Heart left ventricle (tissue), 13 donors: ENCODE data around the gene HS6ST1.

ENCODE experiments used
- POLR2A ChIP-seq, 2 donors: fragments of 450-650 bp; IDR thresholded peaks; one replicate each; pipeline ENCODE4 v1.6.1; 2017; ENCODE audit warnings: antibody characterized with exemption in 2 of 2, mild to moderate bottlenecking in 2 of 2, moderate library complexity in 2 of 2
- TF ChIP-seq, protein P1 (sequence below), 12 donors: fragments of 200-600 bp; sonication (generic) in 4 of 12; IDR thresholded peaks; one replicate each; pipeline versions ENCODE4 v1.5.0 to v1.8.0; 2018 to 2022; ENCODE audit warnings: antibody characterized with exemption in 12 of 12, mild to moderate bottlenecking in 5 of 12
- donor health status: ischemic (EF 13 %, LVEDD 7.1; RV severe dilation, severe dysfunction).
- donor health status: DM: no; HTN: yes; CAD: no.
- donor health status: DM: no; HTN: no; CAD: no.
- donor health status: ischemic (EF 25% LVEDD 6.9; RV normal size, moderate dysfunction).
- donor health status: ischemic (EF 25% LVEDD 5.7; RV mildly dilated, moderate dysfunction).
- donor health status: ischemic (EF 35%, LVEDD 5.7; RV mildly dilated, moderate dysfunction).
- donor health status: nonischemic (EF 11% LVEDD 7.7; RV severe dilation, severe dysfunction).
- donor health status: DM: yes; HTN: yes; CAD: no.
- donor health status: PGD.
- donor health status: ischemic (EF 29% LVEDD 5.4; RV normal size, mild dysfunction).
- donor health status: nonischemic (EF 23%, LVEDD 6.1; RV moderate dilation, normal function).

GRCh38 chr2:128298286-128298685 is 20.4 kb downstream of the HS6ST1 start:
- TF ChIP-seq, protein P1, sequence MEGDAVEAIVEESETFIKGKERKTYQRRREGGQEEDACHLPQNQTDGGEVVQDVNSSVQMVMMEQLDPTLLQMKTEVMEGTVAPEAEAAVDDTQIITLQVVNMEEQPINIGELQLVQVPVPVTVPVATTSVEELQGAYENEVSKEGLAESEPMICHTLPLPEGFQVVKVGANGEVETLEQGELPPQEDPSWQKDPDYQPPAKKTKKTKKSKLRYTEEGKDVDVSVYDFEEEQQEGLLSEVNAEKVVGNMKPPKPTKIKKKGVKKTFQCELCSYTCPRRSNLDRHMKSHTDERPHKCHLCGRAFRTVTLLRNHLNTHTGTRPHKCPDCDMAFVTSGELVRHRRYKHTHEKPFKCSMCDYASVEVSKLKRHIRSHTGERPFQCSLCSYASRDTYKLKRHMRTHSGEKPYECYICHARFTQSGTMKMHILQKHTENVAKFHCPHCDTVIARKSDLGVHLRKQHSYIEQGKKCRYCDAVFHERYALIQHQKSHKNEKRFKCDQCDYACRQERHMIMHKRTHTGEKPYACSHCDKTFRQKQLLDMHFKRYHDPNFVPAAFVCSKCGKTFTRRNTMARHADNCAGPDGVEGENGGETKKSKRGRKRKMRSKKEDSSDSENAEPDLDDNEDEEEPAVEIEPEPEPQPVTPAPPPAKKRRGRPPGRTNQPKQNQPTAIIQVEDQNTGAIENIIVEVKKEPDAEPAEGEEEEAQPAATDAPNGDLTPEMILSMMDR (IDR thresholded peaks at IDR 0.05): no peak
- TF ChIP-seq POLR2A (IDR thresholded peaks at IDR 0.05): no peak
